ENCODE data around the gene GSTT4.
"Not testable (repeated sequence)": the region's sequence is repeated elsewhere in the genome, so short reads cannot be mapped to it uniquely, and the experiment has no call there.

Gene GSTT4

GRCh38 chr22:24025475-24025874 lies 20.2 kb upstream of the GSTT4 start:
- in situ Hi-C loops (cut with MboI; ENCODE audit: low sequenced_read_pairs): no loop called here

DNA sequence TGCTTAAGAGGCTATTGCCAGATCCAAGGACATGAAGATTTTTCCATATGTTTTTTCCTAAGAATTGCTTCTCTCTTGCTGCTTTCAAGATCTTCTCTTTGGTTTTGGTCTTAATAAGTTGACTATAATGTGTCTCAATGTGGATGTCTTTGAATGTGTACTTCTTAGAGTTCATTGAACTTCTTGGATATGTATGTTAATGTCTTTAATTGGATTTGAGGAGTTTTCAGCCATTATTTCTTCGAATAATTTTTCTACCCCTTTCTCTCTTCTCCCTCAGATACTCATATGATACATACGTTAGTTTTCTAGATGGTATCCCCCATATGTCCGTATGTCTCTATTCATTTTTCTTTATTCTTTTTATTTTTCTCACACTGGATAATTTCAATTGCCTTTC lies 19.1 kb upstream of the GSTT4 start:
- in situ Hi-C loops (cut with MboI; ENCODE audit: low sequenced_read_pairs): no loop called here

DNA sequence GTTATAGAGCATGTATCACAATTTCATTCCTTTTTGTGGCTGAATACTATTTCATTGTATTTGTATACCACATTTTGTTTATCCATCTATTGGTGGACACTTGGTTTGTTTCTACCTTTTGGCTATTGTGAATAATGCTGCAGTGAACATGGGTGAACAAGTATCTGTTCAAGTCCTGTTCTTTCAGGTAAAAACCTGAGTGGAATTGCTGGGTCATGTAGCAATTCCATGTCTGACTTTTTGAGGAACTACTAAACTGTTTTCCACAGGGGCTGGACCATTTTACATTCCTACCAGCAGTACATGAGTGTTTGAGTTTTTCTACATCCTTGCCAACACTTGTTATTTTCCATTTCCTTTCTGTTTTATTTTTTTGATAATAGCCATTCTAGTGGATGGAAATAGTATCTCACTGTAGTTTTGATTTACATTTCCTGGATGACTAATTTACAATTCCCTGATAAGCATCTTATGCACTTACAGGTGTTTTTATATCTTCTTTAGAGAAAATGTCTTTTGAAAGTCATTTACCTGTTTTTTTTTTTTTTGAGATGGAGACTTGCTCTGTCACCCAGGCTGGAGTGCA lies 18.0 kb upstream of the GSTT4 start:
- in situ Hi-C loops (cut with MboI; ENCODE audit: low sequenced_read_pairs): no loop called here

- in situ Hi-C loops (cut with MboI; ENCODE audit: low sequenced_read_pairs): no loop called here
Measured at GRCh38 chr22:24021304-24021703, 16.1 kb upstream of the GSTT4 start.

DNA sequence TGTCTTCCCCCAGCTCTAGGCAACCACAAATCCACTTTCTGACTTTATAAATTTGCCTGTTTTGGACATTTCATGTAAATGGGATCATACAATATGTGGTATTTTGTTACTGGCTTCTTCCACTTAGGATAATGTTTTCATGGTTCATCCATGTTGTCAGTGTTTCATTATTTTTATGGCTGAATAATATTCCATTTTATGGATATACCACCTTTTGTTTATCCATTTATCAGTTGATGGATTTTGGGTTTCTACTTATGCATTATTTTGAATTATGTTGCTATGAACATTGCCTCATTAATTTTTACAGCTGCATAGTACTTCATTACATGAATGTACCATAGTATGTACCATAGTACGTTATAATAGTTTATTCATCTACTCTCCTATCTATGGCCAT lies 10.9 kb upstream of the GSTT4 start:
- in situ Hi-C loops (cut with MboI; ENCODE audit: low sequenced_read_pairs): no loop called here

- in situ Hi-C loops (cut with MboI; ENCODE audit: low sequenced_read_pairs): no loop called here
Measured at GRCh38 chr22:24011735-24012068, 6.4 kb upstream of the GSTT4 start.

- in situ Hi-C loops (cut with MboI; ENCODE audit: low sequenced_read_pairs): no loop called here
Measured at GRCh38 chr22:24010018-24010391, 4.8 kb upstream of the GSTT4 start.

- in situ Hi-C loops (cut with MboI; ENCODE audit: low sequenced_read_pairs): no loop called here
Measured at GRCh38 chr22:24009227-24010017, 4.2 kb upstream of the GSTT4 start.

GRCh38 chr22:24008381-24009226 lies 3.4 kb upstream of the GSTT4 start:
- in situ Hi-C loops (cut with MboI; ENCODE audit: low sequenced_read_pairs): no loop called here

GRCh38 chr22:24008022-24008283 lies 2.7 kb upstream of the GSTT4 start:
- in situ Hi-C loops (cut with MboI; ENCODE audit: low sequenced_read_pairs): no loop called here

DNA sequence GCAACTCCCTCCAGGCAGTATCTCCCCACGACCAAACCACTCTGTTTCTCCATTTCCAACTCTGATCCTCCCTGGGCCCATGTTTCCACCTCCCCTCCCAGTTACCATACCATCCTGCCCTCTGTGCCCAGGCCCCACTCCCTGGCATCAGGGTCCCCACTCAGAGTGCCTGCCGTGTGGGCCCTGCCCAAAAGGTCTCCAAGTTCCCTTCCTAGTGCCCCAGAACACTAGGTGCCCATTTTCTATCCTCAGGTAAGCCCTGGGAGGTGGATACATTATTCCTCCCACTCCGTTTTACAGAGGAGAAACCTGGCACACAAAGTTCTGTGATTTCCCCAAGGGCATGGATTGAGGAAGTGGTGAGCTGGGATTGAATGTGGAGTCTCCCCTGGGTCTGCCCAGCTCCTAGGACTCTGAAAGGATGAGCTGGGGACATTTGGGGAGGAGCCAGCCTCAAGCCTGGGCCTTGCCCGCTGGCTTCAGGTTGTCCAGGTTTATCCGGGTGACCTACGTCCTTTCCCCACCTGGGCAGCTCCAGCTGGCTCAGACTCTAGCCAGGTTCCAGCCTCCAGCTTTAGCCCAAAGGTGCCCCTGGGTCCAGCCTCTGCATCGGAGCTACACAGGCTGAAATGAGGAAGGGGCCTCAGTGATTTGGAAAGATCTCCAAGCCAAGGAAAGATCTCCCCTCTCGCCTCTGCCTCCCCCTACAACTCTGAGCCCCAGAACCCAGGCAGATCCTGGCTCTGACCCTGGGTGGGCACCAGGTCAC lies 2.2 kb upstream of the GSTT4 start:
- in situ Hi-C loops (cut with MboI; ENCODE audit: low sequenced_read_pairs): no loop called here

- in situ Hi-C loops (cut with MboI; ENCODE audit: low sequenced_read_pairs): no loop called here
Measured at GRCh38 chr22:24006914-24007214, 1.6 kb upstream of the GSTT4 start.

DNA sequence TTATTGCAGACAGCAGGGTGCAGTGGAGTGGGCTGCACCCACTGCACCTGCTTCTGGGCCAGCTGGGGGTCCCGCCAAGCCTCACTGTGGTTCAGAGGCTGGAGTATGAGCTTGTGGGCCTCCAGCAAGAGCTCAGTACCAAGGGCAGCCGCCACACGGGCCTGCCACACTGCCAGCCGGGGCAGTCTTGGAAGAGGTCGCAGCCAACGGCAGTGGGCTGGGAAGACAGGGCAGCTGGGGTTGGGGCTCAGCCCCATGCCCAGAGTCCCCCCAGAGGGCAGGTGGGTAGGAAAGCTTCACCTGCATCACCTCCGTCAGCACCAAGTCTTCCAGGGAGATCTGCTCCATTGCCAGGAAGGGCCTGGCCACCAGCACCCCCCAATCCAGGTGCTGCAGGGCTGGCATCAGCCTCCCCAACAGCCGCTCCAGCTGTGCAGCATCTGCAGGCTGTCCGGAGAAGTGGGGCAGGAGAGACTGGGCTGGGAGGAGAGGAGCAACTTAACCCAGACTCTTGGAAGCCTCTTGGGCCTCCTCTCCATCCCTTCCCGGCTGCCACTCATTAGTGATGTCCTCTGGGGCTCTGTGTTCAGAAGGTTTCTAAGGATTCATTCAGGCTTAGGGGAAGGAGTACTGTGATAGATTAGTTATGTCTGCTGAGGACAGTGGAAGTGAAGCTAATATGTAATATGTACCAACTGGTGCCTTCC lies 1.1 kb upstream of the GSTT4 start:
- in situ Hi-C loops (cut with MboI; ENCODE audit: low sequenced_read_pairs): no loop called here

DNA sequence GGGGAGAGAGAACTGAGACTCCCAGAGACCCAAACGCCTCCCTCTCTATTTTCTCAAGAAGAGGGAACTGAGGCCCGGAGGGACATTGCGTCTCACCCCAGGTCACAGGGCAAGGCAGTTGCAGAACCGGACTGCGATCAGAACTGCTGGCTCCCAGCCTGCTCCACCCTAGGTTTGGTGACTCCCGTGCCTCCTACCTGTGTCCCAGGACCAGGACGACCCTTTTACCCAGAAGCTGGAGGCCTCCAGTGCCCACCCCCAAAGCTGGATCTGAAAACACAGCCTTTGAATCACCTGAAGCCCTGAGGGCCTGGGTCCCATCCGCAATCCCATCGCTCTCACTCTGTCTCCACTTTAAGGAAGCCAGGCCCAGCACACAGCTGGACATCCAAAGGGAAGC lies 1.4 kb downstream of the GSTT4 start:
- in situ Hi-C loops (cut with MboI; ENCODE audit: low sequenced_read_pairs): no loop called here

DNA sequence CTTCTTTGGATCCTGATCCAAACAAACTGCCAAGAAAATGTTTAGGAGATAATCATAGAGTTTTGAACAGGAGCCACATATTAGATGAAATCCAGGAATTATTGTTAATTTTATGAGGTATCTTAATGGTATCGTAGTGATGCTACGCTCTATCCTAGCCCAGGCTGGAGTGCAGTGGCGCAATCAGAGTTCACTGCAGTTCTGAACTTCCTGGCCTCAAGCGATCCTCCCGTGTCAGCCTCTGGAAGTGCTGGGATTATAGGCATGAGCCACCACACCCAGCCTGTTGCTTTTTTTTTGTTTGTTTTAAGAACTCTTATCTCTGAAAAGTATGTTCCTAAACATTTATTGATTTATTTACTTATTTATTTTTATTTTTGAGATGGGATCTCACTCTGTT lies 2.4 kb downstream of the GSTT4 start:
- in situ Hi-C loops (cut with MboI; ENCODE audit: low sequenced_read_pairs): no loop called here

- in situ Hi-C loops (cut with MboI; ENCODE audit: low sequenced_read_pairs): no loop called here
Measured at GRCh38 chr22:24002272-24002671, 3.0 kb downstream of the GSTT4 start.

DNA sequence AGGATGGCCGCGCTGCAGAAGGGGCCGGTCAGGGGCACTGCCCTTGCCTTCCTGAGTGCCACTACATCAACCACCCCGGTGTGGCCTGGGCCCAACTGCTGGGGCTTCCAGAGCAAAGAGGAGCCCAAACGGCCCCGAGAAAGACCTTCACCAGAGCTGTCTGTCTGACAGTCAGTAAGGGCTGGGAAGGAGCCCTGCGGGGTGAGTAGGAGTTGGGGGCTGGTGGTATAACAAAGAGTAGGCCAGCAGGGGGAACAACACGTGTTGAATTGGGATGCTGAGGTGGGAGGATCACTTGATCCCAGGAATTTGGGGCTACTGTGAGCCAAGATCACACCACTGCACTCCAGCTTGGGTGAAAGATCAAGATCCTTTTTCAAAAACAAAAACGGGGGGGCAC lies 3.9 kb downstream of the GSTT4 start:
- in situ Hi-C loops (cut with MboI; ENCODE audit: low sequenced_read_pairs): no loop called here

- in situ Hi-C loops (cut with MboI; ENCODE audit: low sequenced_read_pairs): not testable (repeated sequence)
Measured at GRCh38 chr22:23999779-24000178, 5.5 kb downstream of the GSTT4 start.

DNA sequence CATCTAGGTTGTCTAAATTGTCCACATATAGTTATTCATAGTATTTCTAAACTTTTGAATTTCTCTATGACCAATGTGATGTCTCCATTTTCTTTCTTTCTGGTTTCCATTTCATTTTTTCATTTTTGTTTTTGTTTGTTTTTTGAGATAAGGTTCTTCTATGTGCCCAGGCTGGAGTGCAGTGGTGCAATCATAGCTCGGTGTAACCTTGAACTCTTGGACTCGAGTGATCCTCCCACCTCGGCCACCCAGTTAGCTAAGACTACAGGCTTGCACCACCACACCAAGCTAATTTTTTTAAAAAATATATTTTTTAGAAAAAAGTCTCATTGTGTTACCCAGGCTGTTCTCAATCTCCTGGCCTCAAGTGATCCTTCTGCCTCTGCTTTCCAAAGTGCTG lies 8.2 kb downstream of the GSTT4 start:
- in situ Hi-C loops (cut with MboI; ENCODE audit: low sequenced_read_pairs): no loop called here

DNA sequence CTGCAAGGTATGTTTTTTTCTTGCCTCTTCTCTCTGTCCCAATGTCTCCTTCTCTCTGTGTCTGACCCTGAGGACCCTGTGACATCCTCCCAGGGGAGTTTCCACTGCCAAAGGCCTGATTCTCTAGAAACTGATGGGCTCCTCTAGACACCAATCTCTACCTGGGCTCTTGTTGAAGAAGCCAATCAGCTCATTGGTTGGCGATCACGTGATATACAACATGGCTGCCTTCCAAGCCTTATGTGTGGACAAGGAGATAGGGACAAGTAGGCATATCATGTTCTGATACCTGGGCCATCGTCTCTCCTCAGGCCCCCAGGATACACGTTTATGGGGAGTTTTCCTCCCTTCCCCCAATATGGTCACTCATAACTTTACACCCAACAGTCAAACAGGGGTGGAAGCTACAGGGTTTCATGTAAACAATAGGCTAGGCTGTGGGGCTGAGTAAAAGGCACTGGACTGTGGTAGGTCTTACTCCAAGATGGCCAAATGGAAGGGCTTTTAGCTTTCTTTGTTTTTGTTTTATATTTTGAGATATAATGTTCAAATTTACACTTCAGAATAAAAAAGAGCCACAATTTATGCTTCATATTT lies 11.6 kb downstream of the GSTT4 start:
- in situ Hi-C loops (cut with MboI; ENCODE audit: low sequenced_read_pairs): not testable (repeated sequence)

- in situ Hi-C loops (cut with MboI; ENCODE audit: low sequenced_read_pairs): not testable (repeated sequence)
Measured at GRCh38 chr22:23993080-23993479, 12.2 kb downstream of the GSTT4 start.

Data from HL-60/S4 treated with phorbol 12-myristate 13-acetate at 8.2 ng/mL for 4 days and 3 days (cell line).